ENCODE results near the gene ADAMTS17. TPM values are rescaled to one million over a fixed set of nuclear protein-coding genes. Genes with fewer than 3 reads are reported as not detected.
A peak's percentile ranks its signal among the peaks of the same experiment; 100 is the strongest.

Gene ADAMTS17
- total RNA-seq, 4 donors from 2014 or later, result 7.2 to 15.1 (median 8.9) TPM

- peak in 2 of 3 donors; percentile 16 to 34 for DNase-seq
- Histone ChIP-seq H3K27ac (no peak overlapping the region), H3K27me3 (no peaks in the 10 kb centered on the region)
Measured at GRCh38 chr15:100108846-100109245, 232.9 kb downstream of the ADAMTS17 start.

GRCh38 chr15:100108346-100108745 is 233.4 kb downstream of the ADAMTS17 start:
- H3K4me1 ChIP-seq, result peaks cover 0 to 14% (median 1%) of the 10 kb centered on the region in 4 donors
- DNase-seq, result peak in 2 of 3 donors; percentile 29 to 36
- no peaks in the 10 kb centered on the region for H3K9me3 ChIP-seq
- no peaks in the 10 kb centered on the region for H3K27me3 ChIP-seq
- TF ChIP-seq CTCF (IDR thresholded peaks at IDR 0.05) (no peak), POLR2A (IDR thresholded peaks at IDR 0.05) (no peak)
- H3K27ac ChIP-seq, result no peak overlapping the region
- H3K36me3 ChIP-seq, result no peaks in the 10 kb centered on the region
- no peak overlapping the region for H3K4me3 ChIP-seq

More at GRCh38 chr15:100108846-100109245, 232.9 kb downstream of the ADAMTS17 start:
- peaks cover 0 to 14% (median 1%) of the 10 kb centered on the region in 4 donors for H3K4me1 ChIP-seq
- TF ChIP-seq CTCF (IDR thresholded peaks at IDR 0.05) (no peak), POLR2A (IDR thresholded peaks at IDR 0.05) (no peak)
- H3K4me3 ChIP-seq, result no peak overlapping the region
- no peaks in the 10 kb centered on the region for H3K36me3 ChIP-seq
- H3K9me3 ChIP-seq, result no peaks in the 10 kb centered on the region

GRCh38 chr15:100107606-100108225 is 234.1 kb downstream of the ADAMTS17 start:
- Histone ChIP-seq H3K4me1 (peaks cover 0 to 14% (median 1%) of the 10 kb centered on the region in 4 donors), H3K9me3 (no peaks in the 10 kb centered on the region), H3K27me3 (no peaks in the 10 kb centered on the region), H3K27ac (no peak overlapping the region), H3K36me3 (no peaks in the 10 kb centered on the region), H3K4me3 (no peak overlapping the region)
- peak in 2 of 3 donors; percentile 11 to 13 for DNase-seq
- TF ChIP-seq POLR2A (IDR thresholded peaks at IDR 0.05) (no peak), CTCF (IDR thresholded peaks at IDR 0.05) (no peak)

- TF ChIP-seq CTCF (IDR thresholded peaks at IDR 0.05), result no peak
- no peak for TF ChIP-seq POLR2A (IDR thresholded peaks at IDR 0.05)
Measured at GRCh38 chr15:100107151-100107550, 234.6 kb downstream of the ADAMTS17 start.

GRCh38 chr15:100106732-100107131 is 235.0 kb downstream of the ADAMTS17 start:
- H3K4me1 ChIP-seq, result peaks cover 0 to 8% (median 1%) of the 10 kb centered on the region in 4 donors
- H3K27ac ChIP-seq, result no peak overlapping the region
- no peak overlapping the region for H3K4me3 ChIP-seq
- no peaks in the 10 kb centered on the region for H3K9me3 ChIP-seq
- H3K36me3 ChIP-seq, result no peaks in the 10 kb centered on the region
- no peak for TF ChIP-seq POLR2A (IDR thresholded peaks at IDR 0.05)
- TF ChIP-seq CTCF (IDR thresholded peaks at IDR 0.05), result no peak
- H3K27me3 ChIP-seq, result no peaks in the 10 kb centered on the region
- DNase-seq, result peak in 2 of 3 donors; percentile 8 to 18

More at GRCh38 chr15:100107151-100107550, 234.6 kb downstream of the ADAMTS17 start:
- Histone ChIP-seq H3K4me1 (peaks cover 0 to 12% (median 1%) of the 10 kb centered on the region in 4 donors), H3K27ac (no peak overlapping the region), H3K4me3 (no peak overlapping the region), H3K27me3 (no peaks in the 10 kb centered on the region), H3K36me3 (no peaks in the 10 kb centered on the region), H3K9me3 (no peaks in the 10 kb centered on the region)
- peak in 2 of 3 donors; percentile 11 to 17 for DNase-seq
